Upper lobe of left lung (tissue), 6 donors: ENCODE results near the gene LEFTY2. TPM values are rescaled to one million over a fixed set of nuclear protein-coding genes. Genes with fewer than 3 reads are reported as not detected.

Experiments used
- small RNA-seq, 4 donors: library from RNA; depleted of rRNA; stranded (forward); fragments of <200 nt; gene quantifications; one replicate each; pipeline ENCODE3, GENCODE V24; 2016
- total RNA-seq, 6 donors: library from RNA; depleted of rRNA in 4 of 6; stranded (reverse); fragments of >200 nt in 4 of 6; gene quantifications; one replicate each; pipeline versions ENCODE4 v1.1.0 to v1.2.1, GENCODE V29; 2016 to 2021
- donor health status: DM: no; HTN: no; CAD: no; lungs with moderate emphysema.
- donor health status: DM: no; HTN: yes; CAD: no; lungs with severe emphysema.

Gene LEFTY2
- total RNA-seq, 6 donors from 2014 or later = 0.44 to 2.9 (median 0.76) TPM; not detected in 2

Small RNAs within 50 kb of the gene (small RNA-seq; reads per million reads assigned to genes)
- 0 reads per million in 4 donors for gene AL117348.1
- 0 reads per million in 4 donors for gene NDUFA3P3

Other genes starting within 250 kb of the LEFTY2 start
- gene SRP9, start 163.4 kb downstream of the LEFTY2 start, total RNA-seq = 100 to 1,000 TPM in 4 of 6 donors, 10 to 100 TPM in 2; 34.5 to 157 (median 125) TPM
- 100 to 1,000 TPM in 5 of 6 donors, 10 to 100 TPM in 1; 82.8 to 205 (median 141) TPM for gene EPHX1, start 131.1 kb downstream of the LEFTY2 start, total RNA-seq
- 100 to 1,000 TPM in 4 of 6 donors, 10 to 100 TPM in 2; 57.9 to 244 (median 105) TPM for gene TMEM63A, start 58.8 kb downstream of the LEFTY2 start, total RNA-seq
- gene LEFTY1, start 52.1 kb downstream of the LEFTY2 start, total RNA-seq = under 1 TPM in 2 of 6 donors, not detected in 4; 0.47 to 0.69 TPM
- gene PYCR2, start 17.0 kb downstream of the LEFTY2 start, total RNA-seq = 100 to 1,000 TPM in 1 of 6 donors, 10 to 100 TPM in 5; 49.4 to 115 (median 69.6) TPM
- gene SDE2, start 58.1 kb upstream of the LEFTY2 start, total RNA-seq = 10 to 100 TPM; 12.1 to 27.8 (median 18.3) TPM
- gene H3-3A, start 121.5 kb upstream of the LEFTY2 start, total RNA-seq = 100 to 1,000 TPM; 148 to 453 (median 419) TPM
- 10 to 100 TPM; 39.8 to 71.4 (median 40.8) TPM for gene ACBD3, start 245.5 kb upstream of the LEFTY2 start, total RNA-seq